ENCODE results near the gene PRELID3B.

Gene PRELID3B

GRCh38 chr20:59068534-59068933 lies 25.9 kb upstream of the PRELID3B start:
- no peak for TF ChIP-seq CTCF (conservative IDR thresholded peaks at IDR 0.05)
- TF ChIP-seq ZFX (IDR thresholded peaks at IDR 0.05): no peak
- H3K27ac ChIP-seq: no peak overlapping the region

- no peak for TF ChIP-seq CTCF (conservative IDR thresholded peaks at IDR 0.05)
- no peak for TF ChIP-seq ZFX (IDR thresholded peaks at IDR 0.05)
- no peak overlapping the region for H3K27ac ChIP-seq
Measured at GRCh38 chr20:59064214-59064722, 21.7 kb upstream of the PRELID3B start.

GRCh38 chr20:59063358-59064213 lies 21.0 kb upstream of the PRELID3B start:
- TF ChIP-seq ZFX (IDR thresholded peaks at IDR 0.05): no peak
- TF ChIP-seq CTCF (conservative IDR thresholded peaks at IDR 0.05): no peak
- H3K27ac ChIP-seq: no peak overlapping the region

GRCh38 chr20:59062081-59062480 lies 19.5 kb upstream of the PRELID3B start:
- H3K27ac ChIP-seq: no peak overlapping the region
- no peak for TF ChIP-seq ZFX (IDR thresholded peaks at IDR 0.05)
- TF ChIP-seq CTCF (conservative IDR thresholded peaks at IDR 0.05): no peak

GRCh38 chr20:59055302-59055701 lies 12.7 kb upstream of the PRELID3B start:
- TF ChIP-seq ZFX (IDR thresholded peaks at IDR 0.05): no peak
- peak; percentile 62 for TF ChIP-seq CTCF (conservative IDR thresholded peaks at IDR 0.05)
- no peak overlapping the region for H3K27ac ChIP-seq

GRCh38 chr20:59051666-59052185 lies 9.1 kb upstream of the PRELID3B start:
- no peak overlapping the region for H3K27ac ChIP-seq
- TF ChIP-seq ZFX (IDR thresholded peaks at IDR 0.05) (no peak), CTCF (conservative IDR thresholded peaks at IDR 0.05) (no peak)

- H3K27ac ChIP-seq: no peak overlapping the region
- TF ChIP-seq CTCF (conservative IDR thresholded peaks at IDR 0.05): no peak
- no peak for TF ChIP-seq ZFX (IDR thresholded peaks at IDR 0.05)
Measured at GRCh38 chr20:59050437-59050836, 7.9 kb upstream of the PRELID3B start.

Measured in C4-2B (cell line).